DMS153 (cell line): ENCODE results near the gene CPNE4.
"Not testable (repeated sequence)": the region's sequence is repeated elsewhere in the genome, so short reads cannot be mapped to it uniquely, and the experiment has no call there.

Source experiments
- DNase-seq: peaks from one replicate; lab custom pipeline; 2025; lab: John Stamatoyannopoulos, UW

The CPNE4 gene

DNA sequence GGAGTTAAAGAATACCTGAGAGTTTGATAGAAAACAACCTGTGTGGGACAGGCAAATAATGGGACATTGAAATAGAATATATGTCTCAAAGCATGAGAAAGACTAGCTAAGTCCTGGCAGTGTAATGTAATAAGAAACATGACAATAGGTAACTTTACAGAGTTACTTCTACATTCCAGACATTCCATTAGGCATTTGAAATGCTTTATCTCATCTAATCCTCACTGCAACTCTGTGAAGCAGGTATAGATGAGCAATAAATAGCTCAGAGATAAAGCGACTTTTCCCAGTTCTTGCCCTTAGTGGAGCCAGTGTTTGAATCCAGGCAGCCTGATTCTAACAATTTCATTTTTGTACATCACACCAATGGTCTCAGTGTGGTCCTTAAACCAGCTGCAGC lies 76.8 kb downstream of the CPNE4 start:
- no peak for DNase-seq

DNA sequence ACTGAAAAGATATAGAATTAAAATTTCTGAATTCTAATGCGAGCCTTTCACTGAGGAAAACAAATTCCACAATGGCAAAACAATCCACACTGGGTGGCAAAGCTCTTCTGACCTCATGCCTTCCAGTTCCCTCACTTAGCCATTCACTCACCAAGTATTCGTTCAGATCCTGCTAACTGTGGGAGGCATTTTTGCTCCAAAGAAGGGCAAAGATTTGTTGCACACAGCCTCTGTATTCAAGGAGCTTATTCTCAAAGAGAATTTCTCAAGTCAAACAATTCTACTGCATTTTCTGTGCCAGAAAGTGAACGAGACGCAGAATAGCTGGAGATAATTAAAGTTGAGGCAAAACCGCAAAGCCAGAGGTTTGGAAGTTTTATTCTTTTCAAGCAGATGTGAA lies 77.3 kb downstream of the CPNE4 start:
- no peak for DNase-seq

DNA sequence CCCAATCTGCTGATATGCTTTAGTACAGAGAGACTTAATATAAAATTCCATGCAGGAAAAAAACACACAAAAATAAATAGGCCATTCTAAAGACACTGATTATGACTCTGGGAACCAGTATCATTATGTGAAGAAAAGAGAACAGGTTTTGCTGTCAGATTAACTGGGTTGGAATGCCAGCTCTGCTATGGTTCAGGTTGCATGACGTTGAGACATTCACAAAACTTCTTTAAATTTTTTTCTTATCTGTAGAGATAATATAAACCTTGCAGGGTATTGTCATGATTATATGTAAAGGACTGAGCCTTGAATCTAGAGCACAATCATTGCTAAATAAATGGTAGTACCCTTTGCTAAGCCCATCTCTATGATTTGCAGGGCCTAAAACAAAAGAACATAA lies 86.0 kb downstream of the CPNE4 start:
- DNase-seq = no peak

DNA sequence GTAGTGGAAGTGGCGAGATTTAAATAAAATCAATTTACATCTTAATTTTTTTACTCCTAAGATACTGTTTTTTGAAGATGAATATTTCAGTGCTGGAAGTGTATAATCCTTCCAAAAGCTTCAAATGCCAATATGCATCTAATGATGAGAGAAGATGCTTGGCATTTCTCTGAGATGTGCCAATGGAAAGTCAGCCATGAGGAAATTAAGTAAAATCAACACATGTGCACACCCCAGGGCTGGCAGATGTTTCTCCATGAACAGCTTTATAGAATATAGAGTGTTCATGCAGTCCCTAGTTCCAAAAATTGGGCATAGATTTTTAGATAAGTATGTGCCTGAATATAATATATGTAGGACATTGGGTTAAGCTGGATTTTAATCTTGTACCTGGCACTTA lies 90.1 kb downstream of the CPNE4 start:
- no peak for DNase-seq

DNA sequence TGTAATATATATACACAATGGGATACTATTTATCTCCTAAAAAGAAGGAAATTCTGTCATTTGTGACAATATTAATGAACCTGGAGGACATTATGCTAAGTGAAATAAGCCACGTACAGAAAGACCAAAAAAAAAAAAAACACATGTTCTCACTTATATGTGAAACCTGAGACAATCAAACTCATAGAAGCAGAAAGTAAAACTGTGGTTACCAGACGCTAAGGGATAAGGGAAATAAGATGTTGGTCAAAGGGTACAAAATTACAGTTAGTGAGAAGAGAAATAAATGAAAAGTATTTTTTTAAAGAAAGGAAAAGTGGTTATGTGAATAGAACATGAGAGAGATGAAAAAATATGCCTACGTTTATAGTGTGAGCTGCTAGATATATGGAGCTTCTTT lies 101.1 kb downstream of the CPNE4 start:
- no peak for DNase-seq

DNA sequence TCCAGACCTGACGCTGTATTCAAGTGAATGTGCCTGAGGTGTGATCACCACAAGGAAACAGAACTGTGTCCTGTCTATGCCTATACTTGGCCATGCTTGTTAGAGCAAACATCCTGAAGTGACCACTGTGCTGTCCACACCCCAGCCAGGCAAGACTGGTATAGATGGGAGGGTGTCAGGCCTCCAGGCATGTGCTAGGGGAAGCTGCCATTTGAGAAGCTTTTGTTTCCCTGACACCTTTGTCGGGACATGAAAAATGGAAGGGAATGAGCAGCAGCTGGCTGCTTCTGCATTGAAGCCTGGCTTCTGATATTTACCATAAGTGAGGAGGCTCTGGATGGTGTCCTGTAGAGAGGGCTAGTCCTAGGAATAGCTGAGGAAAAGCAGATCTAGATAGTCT lies 106.2 kb downstream of the CPNE4 start:
- DNase-seq = no peak

DNA sequence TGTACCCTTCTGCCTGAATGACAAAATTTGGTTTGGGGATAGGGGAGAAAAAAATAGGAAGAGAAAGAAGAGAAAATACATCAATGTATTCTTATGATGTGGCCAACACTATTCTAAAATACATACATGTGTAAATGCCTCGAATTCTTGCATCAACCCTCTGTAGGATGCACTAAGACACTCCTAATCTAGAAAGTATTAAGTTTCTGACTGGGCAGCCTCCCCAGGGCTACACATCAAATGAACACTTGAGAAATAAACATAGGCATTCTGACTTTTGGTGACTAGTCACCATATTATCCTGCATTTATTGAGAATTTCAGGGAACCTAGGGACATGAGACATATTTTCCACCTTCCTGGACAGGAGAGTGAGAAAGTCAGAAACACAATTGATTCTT lies 109.2 kb downstream of the CPNE4 start:
- DNase-seq = no peak

DNA sequence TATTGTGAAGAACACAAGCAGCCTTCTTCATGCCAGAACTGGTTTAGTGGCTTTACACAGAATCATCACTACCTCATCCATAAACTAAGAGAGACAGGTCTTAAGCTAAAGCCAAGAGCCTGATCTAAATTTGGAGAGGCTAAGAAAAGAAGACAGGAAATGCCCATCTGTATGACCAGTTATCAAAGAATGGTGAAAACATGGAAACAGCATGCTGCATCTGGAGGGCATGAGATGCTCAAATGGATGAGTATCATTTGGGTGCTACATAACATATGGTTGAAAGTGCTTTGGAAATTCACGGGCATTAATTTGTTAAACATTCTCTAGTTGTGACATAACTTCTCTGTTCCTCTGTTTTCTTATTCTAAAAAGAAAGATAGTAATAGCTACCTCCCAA lies 112.5 kb downstream of the CPNE4 start:
- DNase-seq = no peak

DNA sequence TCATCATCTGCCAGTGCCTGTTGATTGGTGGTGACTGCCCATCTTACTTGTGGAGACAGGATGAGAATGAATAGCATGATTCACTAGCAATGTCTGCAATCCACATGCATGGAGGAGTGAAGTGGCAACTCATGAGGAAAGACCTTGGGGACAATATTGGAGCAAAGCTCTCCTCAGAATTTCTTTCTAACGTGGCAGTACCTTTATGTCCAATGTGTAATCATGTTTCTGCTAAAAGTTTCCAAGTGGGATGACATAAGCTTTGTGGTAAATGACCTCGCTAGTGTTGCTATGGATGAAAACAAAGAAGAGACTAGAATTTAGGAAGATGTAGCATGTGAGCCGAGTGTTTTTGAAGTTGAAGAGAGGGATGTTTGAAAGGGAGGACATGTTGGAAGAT lies 117.8 kb downstream of the CPNE4 start:
- DNase-seq = no peak

DNA sequence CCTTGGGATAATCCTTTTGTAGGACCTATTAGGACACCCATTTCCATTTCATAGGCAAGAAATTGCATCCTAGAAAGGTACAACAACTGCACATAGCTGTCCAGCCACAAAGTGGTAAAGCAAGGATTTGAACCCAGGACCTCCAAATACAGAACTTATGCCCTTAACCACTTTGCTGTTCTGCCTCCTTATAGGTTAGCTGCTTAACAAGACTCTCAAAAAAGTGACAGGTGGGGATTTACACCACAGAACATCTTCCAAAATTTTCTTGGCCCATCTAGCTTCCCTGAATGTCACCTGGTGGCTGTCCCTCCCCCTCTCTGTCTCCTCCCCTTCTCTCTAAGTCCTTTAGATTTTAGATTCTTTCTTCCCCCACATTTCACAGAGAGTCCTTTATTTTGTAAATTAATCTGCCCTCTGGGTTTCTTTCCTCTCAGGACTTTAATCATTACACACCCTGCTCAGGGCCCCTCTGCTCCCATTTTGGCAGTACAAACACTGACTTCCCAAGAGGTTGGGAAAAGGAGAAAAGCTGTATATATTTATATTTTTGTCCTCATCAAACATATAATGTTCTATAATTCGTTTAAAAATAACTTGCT lies 120.6 kb downstream of the CPNE4 start:
- no peak for DNase-seq

DNA sequence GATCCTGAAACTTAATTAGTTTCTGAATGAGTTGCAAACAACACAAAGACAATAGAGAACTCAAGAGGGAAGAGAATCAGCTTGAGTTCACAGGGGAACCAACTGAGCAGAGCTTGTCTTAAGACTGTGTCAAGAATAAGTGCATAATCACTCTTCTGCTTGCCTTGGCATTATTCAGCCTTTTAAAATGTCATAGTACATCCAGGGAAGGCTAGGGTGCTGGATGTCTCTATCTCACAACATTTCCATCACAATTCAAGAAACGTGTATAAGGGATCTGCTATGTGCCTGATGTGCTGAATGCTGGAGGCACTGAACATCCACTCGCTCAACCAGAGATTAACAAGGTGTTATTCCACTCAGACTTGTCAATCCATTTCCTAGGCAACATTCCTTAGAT lies 122.6 kb downstream of the CPNE4 start:
- DNase-seq = no peak

DNA sequence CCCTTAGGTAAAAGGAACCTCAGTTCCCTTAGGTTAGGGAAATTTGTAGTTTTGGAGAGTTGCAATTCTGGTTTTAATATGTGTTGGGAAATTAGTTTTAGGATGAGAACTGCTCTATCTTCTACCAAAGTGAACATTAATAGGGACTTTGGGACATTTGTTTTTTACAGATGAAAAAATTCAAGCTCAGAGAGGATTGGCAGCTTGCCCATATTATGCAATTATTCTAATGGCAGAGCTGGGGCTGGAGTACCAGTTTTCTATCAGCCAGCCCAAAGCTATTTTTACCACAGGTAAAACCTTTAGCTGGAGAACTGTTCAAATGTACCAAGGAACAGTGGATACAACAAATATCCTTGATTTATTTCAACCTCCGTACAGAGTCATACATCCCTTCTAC lies 127.0 kb downstream of the CPNE4 start:
- no peak for DNase-seq

DNA sequence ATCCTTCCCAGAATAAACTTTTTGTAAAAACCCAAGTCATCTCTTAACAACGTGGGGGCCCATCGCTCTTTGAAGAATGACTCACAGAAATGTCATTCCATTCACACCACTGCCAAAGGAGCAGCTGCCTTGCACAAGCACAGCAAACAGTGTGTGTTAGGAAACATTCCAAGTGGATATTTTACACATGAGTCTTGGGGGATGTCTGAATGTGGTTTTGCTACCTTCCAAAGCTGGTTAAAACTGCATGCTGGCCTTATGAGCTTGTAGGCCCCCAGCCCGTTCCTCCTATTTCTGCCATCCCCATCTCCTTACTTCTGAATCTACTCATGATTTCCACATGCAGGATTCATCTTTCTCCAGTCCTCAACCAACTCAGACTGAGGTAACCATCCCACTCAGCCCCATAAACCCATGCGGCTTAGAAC lies 130.8 kb downstream of the CPNE4 start:
- DNase-seq = no peak

DNA sequence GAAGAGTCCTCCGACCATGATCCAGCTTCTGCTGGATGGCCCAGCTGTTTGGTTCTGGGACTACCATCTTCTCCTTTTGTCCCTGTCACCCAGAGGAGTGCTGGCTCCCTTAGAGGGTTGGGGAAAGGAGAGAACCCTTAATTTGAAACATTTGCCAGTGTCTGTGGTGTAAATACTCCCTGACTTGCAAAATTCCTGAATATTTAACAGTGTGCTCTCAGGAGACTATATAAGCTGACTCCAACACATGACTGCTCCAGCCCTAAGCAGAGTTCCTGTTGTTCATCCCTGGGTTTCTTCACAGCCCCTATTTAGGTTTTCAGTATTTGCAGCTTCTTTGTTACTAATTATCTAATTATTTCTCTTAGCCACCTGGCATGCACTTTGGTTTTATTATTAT lies 133.1 kb downstream of the CPNE4 start:
- DNase-seq = no peak

DNA sequence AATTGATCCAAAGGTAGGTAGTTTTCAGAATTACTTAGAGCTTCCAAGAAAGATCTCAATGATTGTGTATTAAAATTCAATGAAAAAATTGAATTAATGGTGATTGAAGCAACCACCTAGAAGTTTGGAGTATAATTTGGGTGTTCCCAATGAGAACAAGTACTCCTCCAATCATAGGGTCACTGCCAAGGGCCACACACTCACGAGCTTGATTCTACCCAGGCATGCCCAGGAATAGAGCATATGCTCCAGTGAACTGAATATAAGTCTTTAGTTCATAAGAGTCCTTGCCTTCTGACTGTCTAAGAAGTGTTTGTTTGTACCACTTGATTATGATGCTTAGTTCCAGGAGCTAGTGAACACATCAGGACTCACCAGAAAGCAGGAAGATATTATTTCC lies 133.9 kb downstream of the CPNE4 start:
- no peak for DNase-seq

DNA sequence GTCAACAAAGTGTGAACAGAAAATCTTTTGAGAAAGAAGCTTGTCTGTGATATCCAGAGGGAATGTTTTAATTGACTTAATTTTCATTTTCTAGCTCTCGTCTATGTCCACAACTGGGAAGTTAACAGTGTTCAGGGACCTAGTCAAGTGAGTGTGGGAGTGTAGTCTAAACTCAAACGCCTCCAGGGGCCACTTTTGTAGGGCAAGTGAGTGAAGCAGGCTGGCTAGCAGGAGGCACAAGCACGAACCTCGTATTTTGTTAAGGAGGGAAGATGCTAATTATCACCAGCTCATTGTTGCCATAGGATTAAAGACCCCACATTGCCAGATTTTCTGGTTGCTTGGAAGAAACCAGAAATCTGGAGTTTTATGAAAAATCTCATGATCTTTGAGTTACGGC lies 135.8 kb downstream of the CPNE4 start:
- DNase-seq = no peak

DNA sequence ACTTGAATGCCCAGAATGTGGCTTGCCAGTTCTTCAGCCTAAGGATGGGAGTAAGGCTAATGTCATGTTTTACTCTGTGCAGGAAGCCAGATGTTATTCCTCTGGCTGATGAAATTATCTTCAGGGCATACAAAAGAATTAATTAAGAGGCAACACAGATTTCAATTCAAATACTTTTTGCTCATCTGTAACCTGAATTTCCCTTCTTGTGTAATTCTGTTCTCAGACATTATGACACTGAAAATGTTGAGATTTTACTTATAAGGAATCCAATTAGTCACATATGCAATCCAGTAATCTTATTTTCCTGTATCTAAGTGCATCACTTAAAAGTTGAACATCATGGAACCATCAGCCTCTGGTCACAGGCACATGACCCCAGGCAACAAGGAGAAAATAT lies 136.5 kb downstream of the CPNE4 start:
- DNase-seq = no peak

DNA sequence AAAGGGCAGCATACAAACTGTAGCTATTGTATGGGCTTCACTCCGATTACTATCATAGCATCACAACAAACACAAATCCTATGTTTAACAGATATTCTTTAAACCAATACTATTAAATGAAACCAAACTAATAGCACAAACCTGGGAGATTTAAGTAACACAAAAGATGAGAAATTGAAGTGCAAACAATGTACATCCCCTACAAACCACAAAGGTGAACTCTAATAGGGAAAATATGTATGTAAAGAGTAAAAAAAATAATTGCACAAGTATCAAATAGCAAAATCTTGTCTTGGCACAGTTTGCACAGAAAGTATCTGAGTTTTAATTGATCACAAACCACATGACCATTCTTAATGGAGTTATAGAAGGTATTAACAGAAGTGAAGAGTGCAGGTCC lies 138.5 kb downstream of the CPNE4 start:
- DNase-seq = no peak

DNA sequence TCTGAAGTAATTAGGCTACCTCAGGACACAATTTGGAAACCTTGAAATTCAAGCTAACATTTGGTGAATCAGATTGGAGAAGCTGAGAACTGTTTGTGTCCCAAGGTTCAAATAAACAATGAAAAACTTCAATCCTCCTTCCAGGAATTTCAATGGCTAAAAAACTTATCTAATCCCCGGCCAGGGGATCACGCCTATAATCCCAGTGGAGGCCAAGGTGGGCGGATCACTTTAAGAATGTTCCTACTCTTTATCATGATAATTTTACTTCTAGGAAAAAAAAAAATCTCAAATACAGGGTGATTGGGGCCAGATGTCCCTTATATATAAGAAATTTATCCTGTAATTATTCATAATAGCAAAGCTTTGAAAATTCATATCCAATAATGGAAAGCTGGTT lies 139.0 kb downstream of the CPNE4 start:
- no peak for DNase-seq

DNA sequence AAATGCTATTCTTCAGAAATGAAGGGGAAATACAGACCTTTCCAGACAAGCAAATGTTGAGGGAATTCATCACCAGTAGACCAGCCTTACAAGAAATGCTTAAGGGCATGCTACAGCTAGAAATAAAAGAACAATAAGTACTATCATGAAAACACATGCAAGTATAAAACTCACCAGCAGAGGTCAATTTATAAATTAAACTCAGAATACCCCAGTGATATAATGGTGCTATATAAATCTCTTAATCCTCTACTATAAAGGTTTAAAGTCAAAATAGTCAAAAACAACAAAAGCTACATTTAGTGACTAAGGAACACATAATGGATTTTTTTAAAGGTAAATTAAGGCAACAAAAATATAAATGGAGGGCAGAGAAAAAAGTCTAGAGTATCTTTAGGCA lies 142.5 kb downstream of the CPNE4 start:
- no peak for DNase-seq

DNA sequence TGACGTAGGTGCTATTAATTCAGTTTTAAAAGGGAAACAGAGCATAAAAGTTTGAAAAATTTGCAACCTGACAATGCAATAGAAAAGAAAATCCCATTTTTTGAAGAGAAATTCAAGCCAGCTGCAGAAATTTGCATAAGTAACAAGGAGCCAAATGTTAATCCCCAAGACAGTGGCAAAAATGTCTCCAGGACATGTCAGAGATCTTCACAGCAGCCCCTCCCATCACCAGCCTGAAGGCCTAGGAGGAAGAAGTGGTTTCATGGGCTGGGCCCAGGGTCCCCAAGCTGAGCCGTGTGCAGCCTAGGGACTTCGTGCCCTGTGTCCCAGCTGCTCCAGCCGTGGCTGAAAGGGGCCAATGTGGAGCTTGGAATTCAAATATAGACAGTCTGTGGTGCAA lies 148.9 kb downstream of the CPNE4 start:
- not testable (repeated sequence) for DNase-seq

DNA sequence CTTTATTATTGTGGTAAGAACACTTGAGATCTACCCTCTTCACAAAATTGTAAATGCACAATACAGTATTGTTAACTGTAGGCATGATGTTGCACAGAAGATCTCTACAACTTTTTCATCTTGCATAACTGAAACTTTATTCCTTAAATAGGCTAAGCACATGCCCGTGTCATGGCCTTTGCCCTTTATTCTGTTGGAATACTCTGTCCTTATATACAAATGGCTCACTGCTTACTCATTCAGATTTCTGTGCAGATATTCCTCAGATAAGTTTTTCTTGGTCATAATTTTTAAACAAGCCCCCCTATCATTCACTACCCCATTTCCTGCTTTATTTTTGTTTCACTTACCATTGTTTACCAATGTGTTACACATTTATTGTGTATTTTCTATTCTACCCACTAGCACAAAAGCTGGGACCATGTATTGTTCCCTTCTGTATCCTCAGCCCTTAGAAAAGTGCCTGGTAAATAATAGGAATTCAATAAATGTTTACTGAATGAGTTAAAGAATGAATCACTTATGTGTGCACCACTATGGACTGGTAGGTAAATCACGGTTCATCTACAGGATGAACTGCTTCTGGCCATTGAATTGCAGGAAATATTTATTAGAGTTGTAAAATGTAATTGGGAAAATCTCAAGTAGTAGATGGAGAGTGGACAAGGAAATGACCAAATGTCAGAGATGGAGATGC lies 151.0 kb downstream of the CPNE4 start:
- DNase-seq = no peak

DNA sequence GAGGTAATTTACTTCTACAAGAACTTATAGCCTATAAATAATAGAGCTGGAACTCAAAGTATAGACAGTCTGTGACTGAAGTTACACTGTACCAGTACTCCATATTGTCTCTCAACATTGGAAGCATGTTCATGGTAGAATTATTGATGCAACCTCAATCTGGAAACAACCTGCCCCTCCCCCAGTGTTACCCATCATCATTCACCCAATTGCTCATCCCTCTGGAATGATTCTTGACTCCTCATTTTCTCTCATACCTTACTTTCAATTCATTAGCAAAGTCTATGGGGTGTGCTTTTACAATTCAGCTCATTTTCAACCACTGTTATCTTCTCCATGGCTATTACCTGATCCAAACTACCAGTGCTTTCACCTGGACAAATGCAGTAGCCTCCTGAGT lies 151.7 kb downstream of the CPNE4 start:
- no peak for DNase-seq

DNA sequence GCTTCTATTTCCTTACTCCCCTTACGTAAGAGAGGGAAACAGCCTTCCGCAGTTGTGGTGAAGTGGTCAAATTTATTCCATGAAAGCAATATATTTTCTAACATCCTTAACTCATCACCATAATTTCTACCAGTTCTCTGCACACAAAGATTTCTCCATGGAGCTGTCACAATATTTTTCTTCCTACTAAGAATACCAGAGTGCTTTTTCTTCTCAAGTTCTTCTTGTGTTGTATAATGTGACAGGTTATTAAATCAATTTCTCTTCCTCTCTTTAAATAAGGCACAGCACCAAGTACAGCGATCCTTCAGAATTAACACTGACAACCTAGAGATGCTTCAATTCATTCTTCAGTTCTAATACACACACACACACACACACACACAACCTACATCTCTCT lies 153.0 kb downstream of the CPNE4 start:
- no peak for DNase-seq
